ENCODE results near the gene SOX8. TPM values are rescaled to one million over a fixed set of nuclear protein-coding genes. Genes with fewer than 3 reads are reported as not detected.

Gene SOX8
- total RNA-seq, 1 donor from 2014 or later, result 7.0 TPM

DNA sequence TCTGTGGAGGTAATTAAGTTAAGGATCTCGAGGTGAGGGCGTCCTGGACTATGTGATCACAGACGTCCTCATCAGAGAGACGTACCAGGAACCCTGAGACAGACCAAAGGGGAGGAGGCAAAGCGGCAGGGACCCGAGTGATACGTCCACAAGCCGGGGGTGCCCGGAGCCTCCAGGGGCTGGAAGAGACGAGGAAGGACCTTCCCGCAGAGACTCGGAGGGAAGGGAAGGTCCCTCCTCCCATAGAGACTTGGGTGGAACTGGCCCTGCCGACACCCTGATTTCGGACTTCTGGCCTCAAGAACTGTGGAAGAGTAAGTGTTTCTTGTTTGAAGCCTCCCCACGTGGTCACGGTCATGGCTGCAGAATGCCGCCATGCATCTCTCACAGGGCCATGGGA, 41.6 kb upstream of the SOX8 start:
- Mint-ChIP-seq H3K4me3 (ENCODE audit: unreplicated experiment) (no peak overlapping the region), H3K27me3 (ENCODE audit: unreplicated experiment) (peaks cover 7% of the 10 kb centered on the region), H3K9me3 (ENCODE audit: unreplicated experiment) (peaks cover 14% of the 10 kb centered on the region), H3K4me1 (ENCODE audit: low read depth, unreplicated experiment) (no peaks in the 10 kb centered on the region), H3K27ac (ENCODE audit: unreplicated experiment) (no peak overlapping the region), H3K36me3 (ENCODE audit: unreplicated experiment) (peaks cover 46% of the 10 kb centered on the region)
- TF ChIP-seq, protein P1, sequence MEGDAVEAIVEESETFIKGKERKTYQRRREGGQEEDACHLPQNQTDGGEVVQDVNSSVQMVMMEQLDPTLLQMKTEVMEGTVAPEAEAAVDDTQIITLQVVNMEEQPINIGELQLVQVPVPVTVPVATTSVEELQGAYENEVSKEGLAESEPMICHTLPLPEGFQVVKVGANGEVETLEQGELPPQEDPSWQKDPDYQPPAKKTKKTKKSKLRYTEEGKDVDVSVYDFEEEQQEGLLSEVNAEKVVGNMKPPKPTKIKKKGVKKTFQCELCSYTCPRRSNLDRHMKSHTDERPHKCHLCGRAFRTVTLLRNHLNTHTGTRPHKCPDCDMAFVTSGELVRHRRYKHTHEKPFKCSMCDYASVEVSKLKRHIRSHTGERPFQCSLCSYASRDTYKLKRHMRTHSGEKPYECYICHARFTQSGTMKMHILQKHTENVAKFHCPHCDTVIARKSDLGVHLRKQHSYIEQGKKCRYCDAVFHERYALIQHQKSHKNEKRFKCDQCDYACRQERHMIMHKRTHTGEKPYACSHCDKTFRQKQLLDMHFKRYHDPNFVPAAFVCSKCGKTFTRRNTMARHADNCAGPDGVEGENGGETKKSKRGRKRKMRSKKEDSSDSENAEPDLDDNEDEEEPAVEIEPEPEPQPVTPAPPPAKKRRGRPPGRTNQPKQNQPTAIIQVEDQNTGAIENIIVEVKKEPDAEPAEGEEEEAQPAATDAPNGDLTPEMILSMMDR (IDR thresholded peaks at IDR 0.05; ENCODE audit: partially characterized antibody, unreplicated experiment), result no peak
- DNase-seq, result no peak

DNA sequence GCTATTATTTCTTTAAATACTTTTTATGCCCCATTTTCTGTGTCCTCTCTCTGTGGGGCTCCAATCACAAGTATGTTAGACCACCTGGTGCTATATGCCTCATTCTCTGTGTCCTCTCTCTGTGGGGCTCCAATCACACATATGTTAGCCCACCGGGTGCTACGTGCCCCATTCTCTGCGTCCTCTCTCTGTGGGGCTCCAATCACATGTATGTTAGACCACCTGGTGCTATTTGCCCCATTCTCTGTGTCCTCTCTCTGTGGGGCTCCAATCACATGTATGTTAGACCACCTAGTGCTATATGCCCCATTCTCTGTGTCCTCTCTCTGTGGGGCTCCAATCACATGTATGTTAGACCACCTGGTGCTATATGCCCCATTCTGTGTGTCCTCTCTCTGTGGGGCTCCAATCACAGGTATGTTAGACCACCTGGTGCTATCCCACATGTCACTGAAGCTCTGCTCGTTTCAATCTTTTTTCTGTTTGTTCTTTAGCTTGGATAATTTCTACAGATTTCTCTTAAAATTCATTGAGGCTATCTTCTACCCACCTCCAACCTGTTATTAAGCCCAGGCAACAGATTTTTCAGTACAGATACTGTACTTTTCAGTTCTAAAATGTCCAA, 39.0 kb upstream of the SOX8 start:
- H3K9me3 Mint-ChIP-seq (ENCODE audit: unreplicated experiment), result peaks cover 14% of the 10 kb centered on the region
- H3K27me3 Mint-ChIP-seq (ENCODE audit: unreplicated experiment), result peaks cover 7% of the 10 kb centered on the region
- TF ChIP-seq, protein P1 (IDR thresholded peaks at IDR 0.05; ENCODE audit: partially characterized antibody, unreplicated experiment), result no peak
- peaks cover 49% of the 10 kb centered on the region for H3K36me3 Mint-ChIP-seq (ENCODE audit: unreplicated experiment)
- no peaks in the 10 kb centered on the region for H3K4me1 Mint-ChIP-seq (ENCODE audit: low read depth, unreplicated experiment)
- H3K27ac Mint-ChIP-seq (ENCODE audit: unreplicated experiment), result no peak overlapping the region
- no peak for DNase-seq
- no peak overlapping the region for H3K4me3 Mint-ChIP-seq (ENCODE audit: unreplicated experiment)

DNA sequence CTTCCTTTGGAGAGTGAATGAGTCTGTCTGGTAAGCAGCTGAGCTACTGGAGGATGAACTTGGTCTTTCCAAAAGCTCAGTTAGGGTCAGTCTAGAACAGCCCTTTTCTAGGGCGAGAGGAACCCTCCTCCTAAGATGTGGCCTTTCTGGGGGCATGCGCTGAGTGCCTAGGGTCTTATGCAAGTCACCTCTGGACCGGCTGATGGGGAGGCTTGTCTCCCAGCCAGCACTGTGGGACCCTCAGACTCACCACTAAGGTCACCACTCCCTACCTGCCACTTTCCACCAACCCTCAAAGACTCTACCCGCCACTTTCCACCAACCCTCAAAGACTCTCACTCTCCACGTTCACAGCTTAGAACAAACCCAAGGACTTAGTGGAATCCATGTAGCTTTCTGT, 37.6 kb upstream of the SOX8 start:
- Mint-ChIP-seq H3K4me3 (ENCODE audit: unreplicated experiment) (no peak overlapping the region), H3K4me1 (ENCODE audit: low read depth, unreplicated experiment) (no peaks in the 10 kb centered on the region), H3K9me3 (ENCODE audit: unreplicated experiment) (peaks cover 14% of the 10 kb centered on the region), H3K27ac (ENCODE audit: unreplicated experiment) (no peak overlapping the region), H3K36me3 (ENCODE audit: unreplicated experiment) (peaks cover 44% of the 10 kb centered on the region), H3K27me3 (ENCODE audit: unreplicated experiment) (peaks cover 4% of the 10 kb centered on the region)
- TF ChIP-seq, protein P1 (IDR thresholded peaks at IDR 0.05; ENCODE audit: partially characterized antibody, unreplicated experiment), result no peak
- DNase-seq, result no peak

DNA sequence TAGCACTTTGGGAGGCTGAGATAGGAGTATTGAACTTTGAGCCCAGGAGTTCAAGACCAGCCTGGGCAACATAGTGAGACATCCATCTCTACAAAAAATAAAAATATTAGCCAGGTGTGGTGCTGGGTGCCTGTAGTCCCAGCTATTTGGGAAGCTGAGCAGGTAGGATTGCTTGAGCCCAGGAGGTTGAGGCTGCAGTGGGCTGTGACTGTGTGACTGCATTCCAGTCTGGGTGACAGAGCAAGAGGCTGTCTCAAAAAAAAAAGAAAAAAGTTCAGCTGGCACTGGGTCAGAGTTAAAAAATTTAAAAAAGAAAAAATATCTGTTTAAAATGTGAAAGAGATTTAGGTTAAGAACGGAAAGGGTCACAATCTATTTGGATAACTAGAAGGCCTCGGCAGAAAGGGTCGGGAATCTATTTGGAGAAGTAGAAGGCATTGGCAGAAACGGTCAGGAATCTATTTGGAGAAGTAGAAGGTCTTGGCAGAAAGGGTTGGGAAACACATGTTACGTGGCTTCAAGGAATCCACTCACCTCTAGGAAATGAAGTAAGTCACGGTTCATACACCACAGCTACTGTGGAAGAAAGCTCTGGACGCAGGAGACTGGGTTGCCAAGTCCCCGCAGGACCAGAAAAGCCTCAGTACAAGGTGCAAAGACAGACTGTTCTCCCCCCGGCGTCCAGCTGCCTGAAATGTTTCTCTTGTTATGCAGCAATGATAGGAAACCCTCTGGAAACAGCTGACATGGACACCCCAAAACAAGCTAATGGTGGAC, 36.1 kb upstream of the SOX8 start:
- TF ChIP-seq, protein P1 (IDR thresholded peaks at IDR 0.05; ENCODE audit: partially characterized antibody, unreplicated experiment), result no peak
- Mint-ChIP-seq H3K9me3 (ENCODE audit: unreplicated experiment) (peaks cover 12% of the 10 kb centered on the region), H3K27me3 (ENCODE audit: unreplicated experiment) (peaks cover 4% of the 10 kb centered on the region), H3K4me3 (ENCODE audit: unreplicated experiment) (no peak overlapping the region), H3K4me1 (ENCODE audit: low read depth, unreplicated experiment) (no peaks in the 10 kb centered on the region), H3K27ac (ENCODE audit: unreplicated experiment) (no peak overlapping the region), H3K36me3 (ENCODE audit: unreplicated experiment) (peaks cover 36% of the 10 kb centered on the region)
- no peak for DNase-seq

DNA sequence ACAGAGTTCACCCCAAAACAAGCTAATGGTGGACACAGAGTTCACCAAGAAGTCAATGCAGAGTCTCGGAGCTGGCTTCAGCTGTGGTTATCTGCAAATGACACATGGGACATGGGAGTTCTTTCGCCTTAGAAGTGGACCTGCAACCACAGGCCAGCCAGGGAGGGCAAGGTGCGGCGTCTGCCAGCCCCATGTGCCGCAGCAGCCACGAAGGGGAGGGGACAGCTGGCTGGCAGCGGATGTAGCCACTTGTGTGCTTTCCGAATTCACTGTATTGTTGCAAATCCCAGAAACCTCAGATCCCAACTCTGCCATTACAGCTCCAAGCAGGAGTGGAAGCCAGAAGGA, 35.5 kb upstream of the SOX8 start:
- Mint-ChIP-seq H3K4me3 (ENCODE audit: unreplicated experiment) (no peak overlapping the region), H3K36me3 (ENCODE audit: unreplicated experiment) (peaks cover 32% of the 10 kb centered on the region), H3K4me1 (ENCODE audit: low read depth, unreplicated experiment) (no peaks in the 10 kb centered on the region), H3K27me3 (ENCODE audit: unreplicated experiment) (peaks cover 4% of the 10 kb centered on the region), H3K9me3 (ENCODE audit: unreplicated experiment) (peaks cover 10% of the 10 kb centered on the region), H3K27ac (ENCODE audit: unreplicated experiment) (no peak overlapping the region)
- no peak for DNase-seq
- TF ChIP-seq, protein P1 (IDR thresholded peaks at IDR 0.05; ENCODE audit: partially characterized antibody, unreplicated experiment), result no peak
